SKM-1 (cell line): Measurements from ENCODE around the gene PARVB.

Source experiments
- DNase-seq: peaks from one replicate; lab custom pipeline; 2025; ENCODE audit not compliant: unreplicated experiment; lab: John Stamatoyannopoulos, UW

PARVB gene

DNA sequence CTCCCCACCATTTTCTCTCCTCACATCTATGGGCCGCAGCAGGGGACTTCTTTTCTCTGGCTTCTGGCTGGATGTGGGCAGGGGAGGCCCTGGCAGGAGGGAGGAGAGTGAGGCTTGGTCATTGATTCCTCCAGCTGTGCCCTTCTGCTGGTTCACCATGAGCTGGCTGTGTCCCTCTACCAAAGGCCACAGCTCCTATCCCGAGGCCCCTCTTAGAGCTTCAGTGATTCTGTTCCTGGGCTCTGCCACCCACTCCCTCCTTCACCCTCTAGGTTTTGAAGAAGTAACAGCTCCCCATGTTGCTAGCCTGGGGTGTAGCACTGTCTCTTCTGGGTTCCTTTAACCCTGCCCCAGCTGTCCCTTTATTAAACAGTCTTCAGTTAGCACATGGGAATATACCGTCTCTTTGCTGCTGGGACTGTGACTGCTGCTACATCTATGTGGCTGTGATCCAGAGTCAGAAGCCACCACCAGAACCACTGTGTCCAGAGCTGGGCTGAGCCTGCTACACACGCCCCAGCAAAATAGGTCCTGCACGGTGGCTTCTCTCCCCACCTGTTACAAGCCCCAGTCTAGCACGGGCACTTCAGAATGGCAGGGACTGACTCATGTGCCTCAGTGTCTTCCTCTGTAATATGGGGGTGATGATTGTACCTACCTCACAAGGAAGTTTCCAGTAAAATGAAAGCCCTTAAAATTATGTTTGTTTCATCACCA lies 156.0 kb downstream of the PARVB start:
- DNase-seq = no peak

- DNase-seq = peak; percentile 53
Measured at GRCh38 chr22:44180706-44181032, 156.6 kb downstream of the PARVB start, which contains the start of gene PARVG. PARVG (plus strand) TSS chr22:44180925; CDS start chr22:44183330, 2,405 bp downstream.

DNA sequence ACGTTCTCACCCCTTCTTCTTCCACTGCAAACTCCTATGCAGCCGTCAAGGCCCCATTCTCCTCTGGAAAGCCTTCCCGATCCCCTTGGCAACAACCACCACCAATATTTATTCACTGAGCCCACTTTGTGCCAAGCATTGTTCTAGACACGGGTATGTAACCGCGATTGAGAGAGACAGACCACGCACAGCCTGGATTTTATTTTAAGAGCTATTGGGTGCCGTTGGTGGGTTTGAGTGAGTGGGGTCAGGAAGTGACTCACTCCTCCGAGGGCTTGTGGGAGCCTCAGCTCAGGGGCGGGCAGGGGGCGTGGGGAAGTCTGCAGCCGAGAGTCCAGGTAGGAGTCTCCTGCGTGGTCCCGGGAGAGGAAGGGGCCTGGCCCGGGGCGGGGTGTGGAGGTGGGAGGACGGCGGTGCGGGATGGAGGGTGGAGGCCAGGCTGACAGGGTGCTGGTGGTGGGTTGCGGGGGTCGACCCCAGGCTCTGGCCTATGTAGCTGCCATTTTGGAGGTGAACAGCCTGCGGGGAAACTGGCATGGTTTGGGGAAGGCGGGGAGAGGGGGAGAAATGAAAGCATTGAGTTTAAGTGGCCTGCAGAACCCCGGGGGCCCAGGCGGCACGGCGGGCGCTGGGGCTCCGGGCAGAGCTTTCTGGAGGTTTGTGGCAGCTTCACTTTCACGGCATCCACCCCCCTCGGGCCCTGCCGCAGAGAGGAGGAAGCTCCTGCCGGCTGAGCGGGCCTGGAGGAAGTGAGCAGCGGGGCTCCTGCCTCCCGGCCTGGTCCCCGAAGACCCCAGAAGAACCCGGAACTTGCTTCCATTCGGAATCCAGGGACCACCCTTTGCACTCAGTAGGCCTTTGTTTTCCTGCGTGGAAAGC lies 157.2 kb downstream of the PARVB start:
- DNase-seq = peak; percentile 57

DNA sequence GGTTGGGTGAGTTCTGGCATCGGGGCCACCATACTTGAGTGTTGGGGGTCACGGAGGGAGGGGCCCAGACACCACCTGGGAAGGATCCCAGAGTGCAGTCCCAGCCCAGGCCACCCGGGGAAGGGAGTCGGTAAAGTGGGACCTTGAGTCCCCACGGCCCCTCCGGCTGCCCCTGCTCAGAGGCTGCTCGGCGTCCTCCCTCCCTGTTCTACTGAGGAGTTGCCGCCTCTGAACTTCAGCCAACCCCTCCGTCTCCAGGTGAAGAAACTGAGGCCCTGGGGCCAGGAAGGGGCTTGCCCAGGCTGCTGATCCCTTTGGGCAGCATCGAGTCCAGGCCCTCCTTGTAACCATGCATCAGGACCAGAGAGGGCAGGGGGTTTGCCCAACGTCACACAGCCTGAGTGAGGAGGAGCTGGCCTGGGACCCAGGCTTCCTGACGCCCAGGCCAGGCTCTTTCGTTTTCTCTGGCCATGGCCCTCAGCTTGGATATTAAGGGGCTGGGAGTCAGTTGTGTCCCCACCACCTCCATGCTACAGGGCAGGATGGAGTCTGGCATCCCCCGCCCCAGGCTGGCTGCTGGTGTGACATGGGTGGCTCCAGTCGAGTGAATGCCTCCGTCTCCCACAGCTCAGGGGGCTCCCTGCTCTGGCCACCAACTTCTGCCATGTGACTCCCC lies 157.9 kb downstream of the PARVB start:
- peak; percentile 57 for DNase-seq

GRCh38 chr22:44182588-44183286 lies 158.6 kb downstream of the PARVB start:
- DNase-seq = peak; percentile 94

DNA sequence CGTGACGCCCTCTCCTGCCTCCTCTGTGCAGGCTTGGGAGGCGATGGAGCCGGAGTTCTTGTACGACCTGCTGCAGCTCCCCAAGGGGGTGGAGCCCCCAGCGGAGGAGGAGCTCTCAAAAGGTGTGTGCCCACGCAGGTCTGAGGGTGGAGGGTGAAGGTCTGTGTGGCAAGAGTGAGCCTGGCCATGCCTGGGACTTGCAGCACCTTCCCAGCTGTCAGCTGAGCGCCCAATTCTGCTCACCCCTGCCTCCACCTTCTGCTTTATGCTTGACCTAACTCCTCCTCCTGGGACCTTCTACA lies 159.1 kb downstream of the PARVB start:
- DNase-seq = no peak

DNA sequence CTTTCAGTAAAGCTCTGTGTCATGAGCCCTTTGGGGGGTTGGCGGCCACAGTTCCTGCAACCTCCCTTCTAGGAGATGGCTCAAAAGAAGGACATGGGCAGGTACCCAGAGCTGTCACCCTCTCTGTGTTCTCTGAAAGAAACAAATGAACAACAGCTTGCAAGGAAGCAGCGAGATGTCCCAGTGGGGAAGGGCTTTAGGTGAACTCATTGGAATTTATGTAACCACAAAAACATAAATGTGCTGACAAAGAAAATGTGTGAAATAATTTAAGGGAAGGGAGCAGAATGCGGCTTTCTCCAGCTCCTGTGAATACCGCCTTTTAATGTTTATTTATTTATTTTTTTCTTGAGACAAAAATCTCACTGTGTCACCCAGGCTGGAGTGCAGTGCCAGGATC lies 159.9 kb downstream of the PARVB start:
- DNase-seq = no peak

DNA sequence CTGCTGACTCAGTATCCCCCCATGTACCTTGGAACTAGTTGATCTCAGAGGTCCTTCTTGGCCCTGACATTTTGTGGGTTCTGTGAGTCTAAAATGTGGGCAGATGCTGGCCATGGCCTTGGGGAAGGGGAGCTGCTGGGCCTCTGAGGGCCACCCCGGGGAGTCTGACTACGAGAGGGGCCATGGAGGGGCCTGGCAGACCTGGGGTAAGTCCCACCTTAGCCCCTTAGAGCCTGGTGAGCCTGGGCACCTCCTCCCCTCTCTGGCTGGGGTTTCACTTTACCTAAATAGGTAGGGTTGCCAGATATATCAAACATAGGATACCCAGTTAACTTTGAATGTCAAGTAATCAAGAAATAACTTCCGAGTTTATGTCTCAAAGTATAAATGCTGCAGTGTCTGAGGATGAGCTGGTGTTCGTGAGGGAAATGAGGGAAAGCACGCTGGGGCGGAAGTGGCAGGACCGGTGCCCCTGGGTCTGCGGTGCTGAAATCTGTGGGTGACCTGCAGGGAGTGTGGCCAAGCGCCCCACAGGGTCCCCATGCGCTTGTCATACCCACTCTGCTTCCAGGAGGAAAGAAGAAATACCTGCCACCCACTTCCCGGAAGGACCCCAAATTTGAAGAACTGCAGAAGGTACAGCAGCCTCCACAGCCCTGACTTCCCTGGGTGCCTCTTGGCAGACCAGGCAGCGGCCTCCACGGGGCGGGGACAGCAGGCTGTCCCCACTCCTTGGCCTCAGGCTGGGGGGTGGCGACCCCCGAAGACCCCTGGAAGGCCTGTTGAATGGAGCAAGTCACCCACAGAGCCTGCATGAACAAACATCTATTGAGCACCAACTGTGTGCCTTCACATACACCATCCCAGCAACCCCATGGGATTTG lies 161.4 kb downstream of the PARVB start:
- DNase-seq = no peak

DNA sequence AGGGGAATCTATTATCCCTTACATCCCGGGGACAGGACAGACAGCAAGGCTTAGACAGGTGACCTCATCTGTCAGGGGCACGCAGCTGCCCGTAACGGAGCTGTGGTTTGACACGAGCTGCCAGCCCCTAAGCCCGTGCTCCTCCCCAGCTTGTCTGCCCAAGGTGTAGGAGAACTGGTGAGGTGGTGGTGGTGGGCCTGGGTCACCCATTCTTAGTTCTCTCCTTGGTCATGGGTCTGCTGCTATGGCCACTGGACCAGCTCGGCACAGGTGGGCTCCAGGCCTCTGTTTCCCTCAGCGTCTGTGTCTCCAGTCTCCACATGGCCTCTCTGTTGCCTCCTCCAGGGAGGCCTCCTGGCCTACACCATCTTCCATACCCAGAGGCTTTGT lies 162.0 kb downstream of the PARVB start:
- DNase-seq = no peak

- no peak for DNase-seq
Measured at GRCh38 chr22:44186737-44187136, 162.6 kb downstream of the PARVB start.

DNA sequence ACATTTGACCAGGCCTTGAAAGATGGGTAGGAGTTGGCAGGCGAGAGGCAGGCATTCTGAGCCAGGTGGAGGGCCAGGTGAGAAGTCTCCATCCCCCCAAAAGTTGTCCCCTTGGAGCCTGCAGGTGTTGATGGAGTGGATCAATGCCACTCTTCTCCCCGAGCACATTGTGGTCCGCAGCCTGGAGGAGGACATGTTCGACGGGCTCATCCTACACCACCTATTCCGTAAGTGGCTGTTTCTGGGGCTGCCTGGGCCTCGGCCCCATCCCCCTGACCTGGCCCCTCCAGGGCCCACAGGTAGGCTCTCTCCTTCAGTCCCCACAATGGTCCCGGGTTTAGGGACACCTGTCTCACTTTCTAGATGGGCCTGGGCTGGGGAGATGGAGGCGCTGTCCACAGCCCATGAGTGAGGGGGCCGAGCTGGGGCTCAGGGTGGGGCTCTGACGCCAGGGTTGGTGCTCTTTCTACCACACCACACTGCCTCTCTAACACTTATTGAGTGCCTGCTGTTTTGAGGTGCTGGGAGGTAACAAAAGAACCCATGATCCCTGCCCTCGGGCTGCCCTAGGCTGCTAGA lies 163.6 kb downstream of the PARVB start:
- DNase-seq = no peak

DNA sequence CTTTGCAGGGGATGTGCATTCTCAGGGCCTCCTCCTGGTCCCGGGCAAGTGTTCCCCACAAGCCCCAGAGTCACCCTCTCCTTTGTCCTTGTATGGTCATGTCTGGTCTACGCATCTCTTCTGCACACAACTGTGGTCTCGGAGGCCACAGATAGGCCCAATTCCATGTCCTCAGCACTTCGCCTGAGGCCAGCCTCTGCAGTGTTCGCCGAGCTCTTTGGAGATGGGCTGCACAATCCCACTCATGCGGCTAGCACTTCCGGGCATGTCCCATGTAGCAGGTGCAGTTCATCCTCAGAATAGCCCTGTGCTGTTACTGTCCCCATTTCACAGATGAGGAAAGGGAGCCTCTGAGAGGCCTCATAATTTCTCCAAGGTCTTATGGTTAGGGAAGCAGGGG lies 164.2 kb downstream of the PARVB start:
- no peak for DNase-seq

DNA sequence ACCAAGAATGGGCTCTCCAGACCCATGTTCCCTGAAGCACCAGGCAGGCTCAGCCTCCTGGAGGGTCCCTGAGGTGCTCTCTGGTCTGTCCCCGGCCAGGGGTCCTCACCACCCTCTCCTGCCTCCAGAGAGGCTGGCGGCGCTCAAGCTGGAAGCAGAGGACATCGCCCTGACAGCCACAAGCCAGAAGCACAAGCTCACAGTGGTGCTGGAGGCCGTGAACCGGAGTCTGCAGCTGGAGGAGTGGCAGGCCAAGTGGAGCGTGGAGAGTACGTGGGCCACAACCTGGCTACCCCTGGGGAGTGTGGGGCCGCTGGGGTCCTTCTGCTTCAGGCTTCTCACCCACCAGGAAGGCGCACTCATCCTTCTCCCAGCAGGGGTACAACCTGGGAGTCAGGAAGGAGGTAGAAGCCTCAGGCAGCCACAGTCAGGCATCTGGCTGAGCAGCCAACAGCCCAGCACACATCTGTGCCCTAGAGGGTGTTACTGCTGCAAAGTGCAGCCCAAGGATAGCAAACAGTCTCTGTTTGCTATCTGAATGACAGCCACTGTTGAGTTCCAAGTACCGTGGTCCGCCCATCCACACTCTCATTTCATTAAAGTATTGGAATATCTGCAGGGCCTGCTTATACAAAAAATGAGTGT lies 165.0 kb downstream of the PARVB start:
- DNase-seq = no peak

DNA sequence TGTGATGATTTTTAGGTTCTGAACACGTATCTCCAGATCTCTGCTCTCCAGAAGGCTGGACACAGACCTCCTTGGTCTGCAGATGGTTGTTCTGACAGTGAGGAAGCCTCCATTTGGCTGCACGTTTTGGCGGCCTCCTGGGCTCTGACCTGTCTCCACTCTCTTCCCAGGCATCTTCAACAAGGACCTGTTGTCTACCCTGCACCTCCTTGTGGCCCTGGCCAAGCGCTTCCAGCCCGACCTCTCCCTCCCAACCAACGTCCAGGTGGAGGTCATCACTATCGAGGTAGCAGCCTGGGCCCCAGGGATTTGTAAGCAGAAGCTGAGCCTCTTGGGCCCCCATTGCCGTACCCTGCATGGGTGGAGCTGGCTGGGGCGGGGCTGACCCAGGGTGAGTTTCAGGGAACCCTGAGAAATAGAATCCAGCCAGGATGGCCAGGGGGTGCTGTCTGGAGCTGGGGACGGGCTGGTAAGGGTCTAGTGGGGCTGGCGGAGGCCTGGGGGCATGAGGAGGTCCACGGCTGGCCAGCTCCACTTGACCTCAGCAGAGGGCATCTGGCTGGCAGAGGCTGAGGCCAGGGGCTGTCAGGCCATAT lies 166.4 kb downstream of the PARVB start:
- DNase-seq = no peak

GRCh38 chr22:44191036-44191454 lies 166.9 kb downstream of the PARVB start:
- no peak for DNase-seq

DNA sequence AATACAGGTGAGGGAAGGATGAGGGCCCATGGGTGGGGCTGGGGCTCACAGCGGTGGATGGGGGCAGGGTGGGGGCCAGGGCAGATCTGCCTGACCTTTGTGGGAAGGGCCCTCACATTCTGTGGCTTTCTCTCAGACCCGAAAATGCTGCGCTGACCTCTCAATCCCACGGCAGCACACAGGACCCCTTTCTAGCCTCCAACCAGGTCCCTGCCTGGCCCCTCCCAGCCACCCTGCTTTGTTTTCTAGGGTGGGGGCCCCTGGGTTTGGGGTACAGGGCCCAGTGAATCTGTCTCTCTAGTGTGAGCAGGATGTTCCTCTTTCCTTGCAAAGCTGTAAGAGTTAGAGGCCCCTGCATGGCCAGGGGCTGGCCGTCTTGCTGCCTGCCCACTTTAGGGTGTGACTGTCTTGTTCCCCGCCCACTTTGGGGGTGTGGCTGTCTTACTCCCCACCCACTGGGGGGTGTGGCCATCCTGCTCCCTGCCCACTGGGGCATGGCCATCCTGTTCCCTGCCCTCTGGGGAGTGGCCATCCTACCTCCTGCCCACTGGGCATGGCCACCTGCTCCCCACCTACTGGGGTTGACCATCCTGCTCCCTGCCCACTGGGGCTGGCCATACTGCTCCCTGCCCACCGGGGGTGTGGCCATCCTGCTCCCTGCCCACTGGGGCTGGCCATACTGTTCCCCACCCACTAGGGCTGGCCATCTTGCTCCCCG lies 168.2 kb downstream of the PARVB start:
- peak; percentile 54 for DNase-seq

GRCh38 chr22:44192816-44193534 lies 168.9 kb downstream of the PARVB start:
- DNase-seq = no peak

- no peak for DNase-seq
Measured at GRCh38 chr22:44193535-44193891, 169.4 kb downstream of the PARVB start.
